ENCODE data around the gene ZNF775.

DNA sequence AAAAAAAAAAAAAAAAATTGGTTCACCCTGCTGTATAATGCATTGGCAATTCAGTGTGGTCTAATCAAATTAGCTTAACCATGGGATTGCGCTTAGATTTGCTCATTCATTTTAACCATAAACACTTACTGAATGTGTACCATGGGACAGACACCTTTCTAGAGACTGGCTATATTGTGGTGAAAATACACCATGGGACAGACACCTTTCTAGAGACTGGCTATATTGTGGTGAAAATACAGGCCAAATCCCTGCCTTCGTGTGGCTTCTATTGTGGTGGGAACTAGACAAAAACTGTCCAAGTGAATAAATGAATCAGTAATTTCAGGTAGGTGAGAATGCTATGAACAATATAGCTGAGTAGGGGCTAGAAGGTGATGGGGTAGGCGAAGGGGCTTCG lies 20.7 kb upstream of the ZNF775 start:
- TF ChIP-seq, protein P1, sequence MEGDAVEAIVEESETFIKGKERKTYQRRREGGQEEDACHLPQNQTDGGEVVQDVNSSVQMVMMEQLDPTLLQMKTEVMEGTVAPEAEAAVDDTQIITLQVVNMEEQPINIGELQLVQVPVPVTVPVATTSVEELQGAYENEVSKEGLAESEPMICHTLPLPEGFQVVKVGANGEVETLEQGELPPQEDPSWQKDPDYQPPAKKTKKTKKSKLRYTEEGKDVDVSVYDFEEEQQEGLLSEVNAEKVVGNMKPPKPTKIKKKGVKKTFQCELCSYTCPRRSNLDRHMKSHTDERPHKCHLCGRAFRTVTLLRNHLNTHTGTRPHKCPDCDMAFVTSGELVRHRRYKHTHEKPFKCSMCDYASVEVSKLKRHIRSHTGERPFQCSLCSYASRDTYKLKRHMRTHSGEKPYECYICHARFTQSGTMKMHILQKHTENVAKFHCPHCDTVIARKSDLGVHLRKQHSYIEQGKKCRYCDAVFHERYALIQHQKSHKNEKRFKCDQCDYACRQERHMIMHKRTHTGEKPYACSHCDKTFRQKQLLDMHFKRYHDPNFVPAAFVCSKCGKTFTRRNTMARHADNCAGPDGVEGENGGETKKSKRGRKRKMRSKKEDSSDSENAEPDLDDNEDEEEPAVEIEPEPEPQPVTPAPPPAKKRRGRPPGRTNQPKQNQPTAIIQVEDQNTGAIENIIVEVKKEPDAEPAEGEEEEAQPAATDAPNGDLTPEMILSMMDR (IDR thresholded peaks at IDR 0.05; ENCODE audit: borderline replicate concordance, extremely low read depth, low read length, poor library complexity, severe bottlenecking), result no peak
- no peak for TF ChIP-seq EZH2 (IDR thresholded peaks at IDR 0.05; ENCODE audit: borderline replicate concordance, low read depth, low read length, severe bottlenecking)

All from DND-41 (cell line).